WTC11 (cell line): ENCODE data around the gene CCDC85A. TPM values are rescaled to one million over a fixed set of nuclear protein-coding genes. Genes with fewer than 3 reads are reported as not detected.

Experiments used
- ATAC-seq: fragments of 200-7000 bp; cut with Tn5 transposase; 2 replicates; pipeline ENCODE4 v1.10.0; 2021; ENCODE audit warnings: mild to moderate bottlenecking, moderate library complexity
- CTCF ChIA-PET: fragments of 300-600 bp; sonication (Branson Sonifier 250); formaldehyde crosslinking; loops from one replicate; lab custom pipeline; 2021; ENCODE audit warnings: antibody characterized with exemption; lab: Charles Lee
- POLR2A ChIA-PET: fragments of 350-600 bp; sonication (Branson Sonifier 250); formaldehyde crosslinking; loops from one replicate; lab custom pipeline; 2021; ENCODE audit warnings: antibody characterized with exemption; lab: Charles Lee
- DNase-seq: peaks from one replicate; pipeline ENCODE4 v3.0.0; 2021; ENCODE audit warnings: low spot score
- H3K27ac Mint-ChIP-seq: 2 replicates; pipeline ENCODE4 v1.8.0; 2021; ENCODE audit warnings: mixed read lengths
- H3K27me3 Mint-ChIP-seq: 2 replicates; pipeline ENCODE4 v1.8.0; 2021; ENCODE audit warnings: low read depth, mild to moderate bottlenecking, moderate library complexity, mixed read lengths
- H3K36me3 Mint-ChIP-seq: 2 replicates; pipeline ENCODE4 v1.8.0; 2021; ENCODE audit warnings: mixed read lengths
- H3K4me1 Mint-ChIP-seq: 2 replicates; pipeline ENCODE4 v1.8.0; 2022; ENCODE audit warnings: mixed read lengths
- H3K4me3 Mint-ChIP-seq: 2 replicates; pipeline ENCODE4 v1.8.0; 2021; ENCODE audit warnings: mild to moderate bottlenecking, moderate library complexity, mixed read lengths
- H3K9me3 Mint-ChIP-seq: 2 replicates; pipeline ENCODE4 v1.8.0; 2021; ENCODE audit warnings: mixed read lengths
- AFF4 ChIP-seq: sonication (generic); formaldehyde crosslinking; IDR thresholded peaks from 2 replicates; pipeline ENCODE4 v1.8.1; 2023; ENCODE audit warnings: mild to moderate bottlenecking, missing genetic modification reagents, borderline replicate concordance
- ARID4B ChIP-seq: sonication (generic); formaldehyde crosslinking; IDR thresholded peaks from 2 replicates; pipeline ENCODE4 v1.8.0; 2023; ENCODE audit warnings: missing genetic modification reagents, mild to moderate bottlenecking, borderline replicate concordance
- CBFB ChIP-seq: sonication (generic); formaldehyde crosslinking; IDR thresholded peaks from 2 replicates; pipeline ENCODE4 v1.8.1; 2022; ENCODE audit warnings: mild to moderate bottlenecking, low read depth, missing genetic modification reagents
- E2F1 ChIP-seq: sonication (generic); formaldehyde crosslinking; IDR thresholded peaks from 2 replicates; pipeline ENCODE4 v1.8.0; 2022; ENCODE audit warnings: mild to moderate bottlenecking, missing genetic modification reagents
- ELF4 ChIP-seq: sonication (generic); formaldehyde crosslinking; IDR thresholded peaks from 2 replicates; pipeline ENCODE4 v1.8.1; 2022; ENCODE audit warnings: low read depth, mild to moderate bottlenecking, moderate library complexity, missing genetic modification reagents
- FOXJ3 ChIP-seq: sonication (generic); formaldehyde crosslinking; IDR thresholded peaks from 2 replicates; pipeline ENCODE4 v1.9.0; 2021; ENCODE audit warnings: missing genetic modification reagents, mild to moderate bottlenecking, borderline replicate concordance
- GRHL2 ChIP-seq: fragments of 250-450 bp; sonication (Bioruptor Pico); IDR thresholded peaks from 2 replicates; pipeline ENCODE4 v1.8.0; 2022; ENCODE audit warnings: mild to moderate bottlenecking, moderate library complexity; ENCODE audit not compliant: insufficient replicate concordance, severe bottlenecking
- IRF2 ChIP-seq: sonication (generic); formaldehyde crosslinking; IDR thresholded peaks from 2 replicates; pipeline ENCODE4 v1.8.0; 2022; ENCODE audit warnings: low read depth, missing genetic modification reagents, borderline replicate concordance
- JAZF1 ChIP-seq: fragments of 250-450 bp; sonication (Bioruptor Pico); IDR thresholded peaks from 2 replicates; pipeline ENCODE4 v1.9.0; 2021; ENCODE audit warnings: moderate library complexity, mild to moderate bottlenecking, inconsistent platforms
- MAX ChIP-seq: sonication (generic); formaldehyde crosslinking; IDR thresholded peaks from 2 replicates; pipeline ENCODE4 v1.8.0; 2022; ENCODE audit warnings: mild to moderate bottlenecking, missing genetic modification reagents
- NR1H2 ChIP-seq: sonication (generic); formaldehyde crosslinking; IDR thresholded peaks from 2 replicates; pipeline ENCODE4 v1.9.0; 2021; ENCODE audit warnings: mild to moderate bottlenecking, moderate library complexity, missing genetic modification reagents
- NR3C1 ChIP-seq: sonication (generic); formaldehyde crosslinking; conservative IDR thresholded peaks from 2 replicates; pipeline ENCODE4 v1.8.1; 2023; ENCODE audit warnings: low read depth, mild to moderate bottlenecking, missing genetic modification reagents
- OVOL2 ChIP-seq: fragments of 250-450 bp; sonication (Bioruptor Pico); IDR thresholded peaks from 2 replicates; pipeline ENCODE4 v1.9.0; 2021; ENCODE audit warnings: mild to moderate bottlenecking, borderline replicate concordance
- PREB ChIP-seq: sonication (generic); formaldehyde crosslinking; IDR thresholded peaks from 2 replicates; pipeline ENCODE4 v1.8.1; 2022; ENCODE audit warnings: mild to moderate bottlenecking, missing genetic modification reagents, moderate library complexity, borderline replicate concordance
- TCF7 ChIP-seq: sonication (generic); formaldehyde crosslinking; IDR thresholded peaks from 2 replicates; pipeline ENCODE4 v1.8.0; 2022; ENCODE audit warnings: mild to moderate bottlenecking, low read depth, missing genetic modification reagents, moderate library complexity
- TEAD4 ChIP-seq: sonication (generic); formaldehyde crosslinking; IDR thresholded peaks from 2 replicates; pipeline ENCODE4 v1.8.0; 2022; ENCODE audit warnings: mild to moderate bottlenecking, missing genetic modification reagents
- ZMAT4 ChIP-seq: fragments of 250-450 bp; sonication (Bioruptor Pico); IDR thresholded peaks from 2 replicates; pipeline ENCODE4 v1.9.0; 2021; ENCODE audit warnings: mild to moderate bottlenecking
- ZNF138 ChIP-seq: sonication (generic); formaldehyde crosslinking; conservative IDR thresholded peaks from 2 replicates; pipeline ENCODE4 v1.8.1; 2022; ENCODE audit warnings: mild to moderate bottlenecking, moderate library complexity, missing genetic modification reagents
- ZNF532 ChIP-seq: fragments of 250-450 bp; sonication (Bioruptor Pico); IDR thresholded peaks from 2 replicates; pipeline ENCODE4 v1.9.0; 2021; ENCODE audit warnings: mild to moderate bottlenecking, borderline replicate concordance
- total RNA-seq: library from RNA; stranded (reverse); gene quantifications from 3 replicates; pipeline ENCODE4 v1.2.3, GENCODE V29; 2021

The CCDC85A gene
- total RNA-seq, 1 experiment from 2014 or later = 0.22 TPM

- H3K4me3 Mint-ChIP-seq = no peak overlapping the region
- POLR2A ChIA-PET = no interaction called here
- no peak overlapping the region for H3K27ac Mint-ChIP-seq
- no peaks in the 10 kb centered on the region for H3K4me1 Mint-ChIP-seq
- no peaks in the 10 kb centered on the region for H3K36me3 Mint-ChIP-seq
- no peaks in the 10 kb centered on the region for H3K9me3 Mint-ChIP-seq
- no peaks in the 10 kb centered on the region; the same call in 1 of the 2 replicates for H3K27me3 Mint-ChIP-seq
- CTCF ChIA-PET = no interaction called here
- DNase-seq (no peak), ATAC-seq (no peak)
- TF ChIP-seq JAZF1 (no peak), IRF2 (CRISPR knock-in tag) (no peak), TEAD4 (CRISPR knock-in tag) (no peak), OVOL2 (CRISPR knock-in tag) (no peak), AFF4 (CRISPR knock-in tag) (no peak), NR1H2 (CRISPR knock-in tag) (no peak), FOXJ3 (CRISPR knock-in tag) (no peak), NR3C1 (CRISPR knock-in tag) (no peak), ELF4 (CRISPR knock-in tag) (no peak), E2F1 (CRISPR knock-in tag) (no peak), MAX (CRISPR knock-in tag) (no peak), CBFB (CRISPR knock-in tag) (no peak), PREB (CRISPR knock-in tag) (no peak), ZNF532 (CRISPR knock-in tag) (no peak)
Measured at GRCh38 chr2:56207760-56208159, 24.0 kb downstream of the CCDC85A start.

- DNase-seq (no peak), ATAC-seq (no peak)
- H3K27me3 Mint-ChIP-seq = no peaks in the 10 kb centered on the region; the same call in 1 of the 2 replicates
- H3K4me1 Mint-ChIP-seq = no peaks in the 10 kb centered on the region
- no peaks in the 10 kb centered on the region for H3K36me3 Mint-ChIP-seq
- ChIA-PET POLR2A (no interaction called here), CTCF (no interaction called here)
- no peak overlapping the region for H3K27ac Mint-ChIP-seq
- H3K4me3 Mint-ChIP-seq = no peak overlapping the region
- H3K9me3 Mint-ChIP-seq = no peaks in the 10 kb centered on the region
- TF ChIP-seq ZMAT4 (no peak), ELF4 (CRISPR knock-in tag) (no peak), NR1H2 (CRISPR knock-in tag) (no peak), TCF7 (CRISPR knock-in tag) (no peak), ZNF138 (CRISPR knock-in tag) (no peak), ARID4B (CRISPR knock-in tag) (no peak), TEAD4 (CRISPR knock-in tag) (no peak), GRHL2 (no peak)
Measured at GRCh38 chr2:56208380-56208779, 24.6 kb downstream of the CCDC85A start.
